ENCODE measurements around the gene ATG4C.
"Not testable (repeated sequence)": the region's sequence is repeated elsewhere in the genome, so short reads cannot be mapped to it uniquely, and the experiment has no call there.

The ATG4C gene

GRCh38 chr1:62783736-62784508 lies at the start of gene ATG4C:
TSS of gene ATG4C (plus strand) at chr1:62784132. CDS start at chr1:62803787, 19,655 bp downstream.
- peak; percentile 93 for DNase-seq

- no peak for DNase-seq
Measured at GRCh38 chr1:62735491-62736171, 48.3 kb upstream of the ATG4C start.

- DNase-seq, result not testable (repeated sequence)
Measured at GRCh38 chr1:62740701-62741100, 43.2 kb upstream of the ATG4C start.

- no peak for DNase-seq
Measured at GRCh38 chr1:62744611-62745577, 39.0 kb upstream of the ATG4C start.

- no peak for DNase-seq
Measured at GRCh38 chr1:62746086-62746808, 37.7 kb upstream of the ATG4C start.

- DNase-seq, result no peak
Measured at GRCh38 chr1:62746809-62747138, 37.2 kb upstream of the ATG4C start.

GRCh38 chr1:62753031-62753965 lies 30.6 kb upstream of the ATG4C start:
- DNase-seq, result no peak

GRCh38 chr1:62754938-62755337 lies 29.0 kb upstream of the ATG4C start:
- not testable (repeated sequence) for DNase-seq

- not testable (repeated sequence) for DNase-seq
Measured at GRCh38 chr1:62756255-62756884, 27.6 kb upstream of the ATG4C start.

- DNase-seq, result not testable (repeated sequence)
Measured at GRCh38 chr1:62759232-62759875, 24.6 kb upstream of the ATG4C start.

- not testable (repeated sequence) for DNase-seq
Measured at GRCh38 chr1:62760021-62760782, 23.7 kb upstream of the ATG4C start.

- DNase-seq, result not testable (repeated sequence)
Measured at GRCh38 chr1:62761223-62761870, 22.6 kb upstream of the ATG4C start.

GRCh38 chr1:62762027-62762426 lies 21.9 kb upstream of the ATG4C start:
- DNase-seq, result not testable (repeated sequence)

GRCh38 chr1:62765981-62766380 lies 18.0 kb upstream of the ATG4C start:
- DNase-seq, result no peak

- DNase-seq, result not testable (repeated sequence)
Measured at GRCh38 chr1:62768551-62768950, 15.4 kb upstream of the ATG4C start.

GRCh38 chr1:62772607-62773295 lies 11.2 kb upstream of the ATG4C start:
- DNase-seq, result no peak

- DNase-seq, result no peak
Measured at GRCh38 chr1:62774006-62774405, 9.9 kb upstream of the ATG4C start.

GRCh38 chr1:62774971-62775595 lies 8.8 kb upstream of the ATG4C start:
- no peak for DNase-seq
